ENCODE results near the gene MGAT5.

GRCh38 chr2:134460583-134460998 is 206.7 kb downstream of the MGAT5 start:
- TF ChIP-seq MAX (IDR thresholded peaks at IDR 0.05) (no peak), NFIC (IDR thresholded peaks at IDR 0.05) (no peak), TEAD4 (IDR thresholded peaks at IDR 0.05) (no peak), CEBPB (IDR thresholded peaks at IDR 0.05) (no peak), EP300 (IDR thresholded peaks at IDR 0.05; ENCODE audit: borderline replicate concordance) (no peak), TAF1 (IDR thresholded peaks at IDR 0.05; ENCODE audit: low read depth) (no peak)
